ENCODE data around the gene GPSM1. TPM values are rescaled to one million over a fixed set of nuclear protein-coding genes. Genes with fewer than 3 reads are reported as not detected.
"Not testable (repeated sequence)": the region's sequence is repeated elsewhere in the genome, so short reads cannot be mapped to it uniquely, and the experiment has no call there.

GPSM1 gene
- total RNA-seq, 1 donor from 2014 or later, result 11.0 TPM

GRCh38 chr9:136341769-136342168 is 14.4 kb downstream of the GPSM1 start:
- no peak for DNase-seq (ENCODE audit: low spot score)

- DNase-seq (ENCODE audit: low spot score), result no peak
Measured at GRCh38 chr9:136342181-136343120, 15.1 kb downstream of the GPSM1 start.

DNA sequence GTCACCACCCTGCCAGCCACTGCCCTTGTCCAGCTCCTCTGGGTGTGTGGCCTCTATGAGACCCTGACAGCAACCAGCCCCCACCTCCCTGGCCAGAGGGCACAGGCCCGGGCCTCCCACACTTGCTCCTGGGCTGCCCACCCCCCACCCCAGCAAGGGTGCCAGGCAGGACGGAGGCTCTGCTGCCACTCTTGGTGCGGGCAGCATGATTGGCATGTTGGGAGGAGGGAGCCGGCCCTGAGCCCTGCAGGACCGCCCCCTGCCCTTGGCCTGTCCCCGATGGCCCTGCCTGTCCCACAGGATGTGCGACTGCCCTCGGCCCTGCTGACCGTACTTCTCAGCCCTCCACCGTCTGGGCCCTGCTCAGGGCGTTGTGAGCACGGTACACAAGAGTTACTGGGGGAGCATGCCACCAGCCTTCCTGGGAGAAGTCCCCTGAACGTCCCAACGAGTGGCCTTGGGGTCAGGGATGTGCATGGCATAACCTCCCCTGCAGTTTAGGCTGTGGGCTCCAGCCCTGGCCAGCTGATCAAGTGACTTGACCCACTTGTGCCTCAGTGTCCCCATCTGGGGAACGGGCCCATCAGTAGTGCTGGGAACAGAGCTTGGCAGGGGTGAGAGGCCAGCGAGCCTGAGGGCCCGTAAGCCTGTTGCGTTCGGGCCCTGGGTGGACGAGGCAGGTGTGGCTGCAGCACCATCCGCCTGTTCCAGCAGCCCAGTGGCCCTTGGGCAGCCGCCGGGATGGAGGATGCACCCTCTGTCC is 16.0 kb downstream of the GPSM1 start:
- no peak for DNase-seq (ENCODE audit: low spot score)

DNA sequence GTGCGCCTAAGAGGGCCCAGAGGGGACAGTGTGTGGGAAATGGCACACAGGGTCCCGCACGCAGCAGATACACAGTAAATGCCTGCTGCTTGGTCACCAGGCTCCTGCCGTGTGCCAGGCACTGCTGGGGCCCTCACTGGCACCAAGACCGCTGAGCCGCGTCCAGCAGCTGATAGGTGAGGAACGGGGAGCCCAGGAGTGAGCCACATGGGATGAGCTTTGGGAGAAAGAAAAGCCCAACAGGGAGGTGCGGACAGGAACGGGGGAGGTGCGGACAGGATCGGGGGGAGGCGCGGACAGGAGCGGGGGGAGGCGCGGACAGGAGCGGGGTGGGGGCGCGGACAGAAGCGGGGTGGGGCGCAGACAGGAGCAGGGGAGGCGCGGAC is 16.5 kb downstream of the GPSM1 start:
- no peak for DNase-seq (ENCODE audit: low spot score)

GRCh38 chr9:136344544-136345280 is 17.4 kb downstream of the GPSM1 start:
- DNase-seq (ENCODE audit: low spot score), result no peak

GRCh38 chr9:136345281-136346156 is 18.2 kb downstream of the GPSM1 start:
- no peak for DNase-seq (ENCODE audit: low spot score)

DNA sequence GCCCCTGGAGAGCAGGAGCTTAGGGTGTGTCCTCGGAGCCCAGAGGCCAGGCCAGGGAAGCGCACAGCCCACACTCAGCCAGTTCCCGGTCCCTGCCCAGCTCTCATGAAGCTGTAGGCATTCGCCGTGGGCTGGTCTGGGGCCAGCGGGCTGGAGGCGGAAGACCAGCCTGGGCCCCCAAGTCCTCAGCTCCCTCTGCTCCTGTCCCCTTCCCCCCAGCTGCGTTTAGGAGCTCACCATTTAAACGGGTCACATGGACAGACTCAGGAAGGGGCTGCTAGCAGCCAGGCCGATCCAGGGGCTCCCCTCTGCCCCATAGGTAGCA is 18.8 kb downstream of the GPSM1 start:
- no peak for DNase-seq (ENCODE audit: low spot score)

- DNase-seq (ENCODE audit: low spot score), result no peak
Measured at GRCh38 chr9:136346927-136347465, 19.7 kb downstream of the GPSM1 start.

DNA sequence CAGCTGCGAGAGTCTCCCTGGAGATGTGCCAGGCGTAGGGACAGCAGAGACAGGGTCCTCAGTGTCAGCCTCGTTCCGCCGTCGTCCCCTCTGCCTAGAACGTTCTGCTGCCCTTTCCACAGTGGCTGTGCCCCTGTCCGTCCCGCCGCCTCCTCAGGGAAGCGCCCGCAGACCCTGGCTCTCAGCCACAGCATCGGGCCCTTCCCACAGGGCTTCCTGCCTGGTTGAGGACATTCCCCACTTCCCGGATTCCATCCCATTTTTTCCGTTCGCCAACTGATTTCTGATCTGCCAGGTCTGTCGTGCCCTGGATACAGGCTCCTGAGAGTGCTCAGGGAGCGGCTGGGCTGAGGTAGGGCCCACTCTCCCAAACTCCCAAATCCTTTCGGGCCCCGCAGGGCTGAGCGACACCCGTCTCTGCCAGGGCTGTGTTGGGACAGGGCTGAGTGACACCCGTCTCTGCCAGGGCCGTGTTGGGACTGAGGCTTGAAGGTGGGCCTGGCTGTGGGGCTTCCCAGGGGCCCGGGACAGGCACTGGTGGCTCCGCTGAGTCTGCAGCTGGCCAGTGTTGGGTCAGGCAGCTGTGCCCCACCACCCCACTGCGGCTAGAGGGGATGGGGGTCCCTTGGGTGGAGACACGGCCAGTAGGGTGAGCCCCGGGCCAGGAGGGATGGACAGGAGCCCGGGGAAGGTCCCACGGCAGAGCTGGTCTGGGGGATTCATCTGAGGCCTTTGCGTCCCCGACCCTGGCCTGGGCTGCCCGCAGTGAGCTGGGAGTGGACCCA is 20.3 kb downstream of the GPSM1 start:
- no peak for DNase-seq (ENCODE audit: low spot score)

GRCh38 chr9:136348691-136349090 is 21.4 kb downstream of the GPSM1 start:
- DNase-seq (ENCODE audit: low spot score), result no peak

GRCh38 chr9:136349546-136349945 is 22.2 kb downstream of the GPSM1 start:
- DNase-seq (ENCODE audit: low spot score), result no peak

- no peak for DNase-seq (ENCODE audit: low spot score)
Measured at GRCh38 chr9:136351252-136351800, 24.0 kb downstream of the GPSM1 start.

GRCh38 chr9:136351868-136352267 is 24.5 kb downstream of the GPSM1 start:
- not testable (repeated sequence) for DNase-seq (ENCODE audit: low spot score)

DNA sequence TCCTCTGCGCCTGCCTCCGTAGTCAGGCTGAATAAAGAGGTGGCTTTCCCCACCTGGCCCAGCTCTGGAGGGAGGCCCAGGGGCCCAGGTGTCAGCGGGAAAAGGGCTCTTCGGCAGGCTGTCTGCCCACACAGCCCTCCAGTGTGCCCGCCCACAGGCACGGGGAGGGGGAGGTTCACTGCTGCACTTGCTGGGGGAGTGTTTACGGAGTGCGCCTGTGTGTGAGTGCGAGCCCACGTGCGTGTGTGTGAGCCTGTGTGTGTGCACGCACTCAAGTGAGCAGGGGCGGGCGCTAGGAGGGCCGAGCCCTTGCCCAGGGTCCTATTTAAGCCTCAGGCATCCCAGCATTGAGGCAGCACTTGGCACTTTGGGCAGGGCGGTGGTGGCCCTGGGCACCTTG is 25.3 kb downstream of the GPSM1 start:
- no peak for DNase-seq (ENCODE audit: low spot score)

DNA sequence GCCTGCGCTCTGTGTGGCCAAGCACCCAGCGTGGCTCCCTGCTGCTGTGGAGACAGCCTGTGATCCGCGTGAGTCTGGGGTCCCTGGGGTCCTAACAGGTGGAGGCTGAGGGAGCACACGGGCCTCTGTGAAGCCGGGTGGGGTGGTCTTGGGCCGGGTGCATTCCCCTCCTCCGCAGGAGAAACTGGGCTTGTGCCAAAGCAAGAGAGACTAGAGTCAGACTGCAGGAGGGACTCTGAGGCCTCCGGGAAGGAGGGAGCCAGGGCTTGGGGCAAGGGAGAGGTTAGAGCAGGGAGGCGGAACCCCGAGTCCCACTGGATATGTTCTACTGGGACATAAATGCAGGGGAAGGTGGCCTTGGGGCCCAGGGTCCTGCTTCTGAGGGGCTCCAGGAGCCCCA is 25.7 kb downstream of the GPSM1 start:
- no peak for DNase-seq (ENCODE audit: low spot score)

DNA sequence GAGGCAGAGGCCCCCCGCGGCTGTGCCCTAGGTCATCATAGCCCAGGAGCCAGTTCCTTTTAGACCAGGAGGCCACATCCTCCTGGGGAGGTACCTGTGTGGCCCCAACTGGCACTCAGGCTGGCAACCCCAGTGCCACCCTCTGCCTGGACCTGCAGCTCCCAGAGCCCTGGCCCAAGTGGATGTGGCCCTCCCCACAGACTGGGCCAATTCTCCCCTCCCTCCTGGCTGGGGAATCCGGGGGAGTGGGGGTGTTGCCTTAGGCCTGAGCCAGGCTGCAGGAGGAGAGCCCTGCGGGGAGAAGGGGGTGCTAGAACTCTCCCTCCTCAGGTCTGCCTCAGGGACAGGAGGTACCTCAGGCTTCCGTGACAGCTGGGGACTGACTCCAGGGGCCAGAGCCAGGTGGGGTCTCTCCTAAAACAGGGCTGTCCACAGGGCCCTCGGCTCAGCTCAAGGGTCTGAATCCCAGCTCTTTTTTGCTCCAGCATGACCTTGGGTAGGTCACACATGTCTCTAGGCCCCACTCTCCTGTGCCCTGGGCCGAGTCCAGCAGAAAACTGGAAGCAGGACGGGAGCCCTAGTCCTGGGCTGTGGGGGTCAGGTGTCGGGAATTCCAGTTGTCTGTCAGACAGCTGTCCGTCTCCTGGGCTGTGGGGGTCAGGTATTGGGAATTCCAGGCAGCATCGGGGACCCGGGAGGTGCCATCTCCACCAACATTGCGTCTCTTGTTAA is 26.6 kb downstream of the GPSM1 start:
- DNase-seq (ENCODE audit: low spot score), result no peak

GRCh38 chr9:136354592-136355085 is 27.3 kb downstream of the GPSM1 start:
- no peak for DNase-seq (ENCODE audit: low spot score)

Measured in mesenteric fat pad (tissue), 1 donor.